ENCODE data around the gene THG1L. TPM values are rescaled to one million over a fixed set of nuclear protein-coding genes. Genes with fewer than 3 reads are reported as not detected.

The THG1L gene
- polyA plus RNA-seq, 1 of the 3 experiments (the other 2 are of a cell fraction), result 37.0 TPM

GRCh38 chr5:157710882-157711281 lies 20.3 kb upstream of the THG1L start:
- peaks cover 33% of the 10 kb centered on the region for H3F3A ChIP-seq (replicated peaks; ENCODE audit: insufficient read depth)
- DNase-seq, result no peak
- POLR2A ChIA-PET, result no interaction called here
- H3K27ac ChIP-seq (ENCODE audit: low read depth in 2 of 2, low read length in 1 of 2), result peak overlapping the region; percentile 47 to 81; a peak in 3 of 4 replicates
- peak overlapping the region; percentile 30; the same call in 1 of the 2 replicates for H3K4me2 ChIP-seq
- H3K4me1 ChIP-seq (ENCODE audit: control insufficient read depth in 1 of 2, insufficient read depth in 2 of 2, low read depth in 1 of 2, low read length in 1 of 2), result peaks cover 0 to 18% of the 10 kb centered on the region in 2 experiments; a peak in 1 of 4 replicates
- peak overlapping the region; percentile 5; the same call in 1 of the 2 replicates for H2AFZ ChIP-seq (ENCODE audit: low read depth)
- peak; percentile 39; the same call in 1 of the 2 replicates for TF ChIP-seq TCF12 (IDR thresholded peaks at IDR 0.05)
- TF ChIP-seq TAF1 (IDR thresholded peaks at IDR 0.05; ENCODE audit: borderline replicate concordance, low read depth, low read length), result no peak
- no peak for TF ChIP-seq RFX5 (IDR thresholded peaks at IDR 0.05; ENCODE audit: low read length)
- peak; percentile 15; the same call in 1 of the 2 replicates for TF ChIP-seq NFIC (IDR thresholded peaks at IDR 0.05; ENCODE audit: borderline replicate concordance)
- TF ChIP-seq PBX3 (IDR thresholded peaks at IDR 0.05), result no peak
- TF ChIP-seq ELF1 (IDR thresholded peaks at IDR 0.05), result no peak
- TF ChIP-seq MXI1 (IDR thresholded peaks at IDR 0.05; ENCODE audit: low read depth, low read length), result no peak
- 0 out of 2 replicates have a peak, but pooled peaks have one; percentile 25 for TF ChIP-seq MEF2A (IDR thresholded peaks at IDR 0.05; ENCODE audit: borderline replicate concordance, low read depth)
- TF ChIP-seq RAD21 (IDR thresholded peaks at IDR 0.05; ENCODE audit: low read length), result no peak
- TF ChIP-seq TEAD4 (IDR thresholded peaks at IDR 0.05; ENCODE audit: borderline replicate concordance, insufficient read depth), result peak; percentile 76
- no peak for TF ChIP-seq RXRA (IDR thresholded peaks at IDR 0.05; ENCODE audit: borderline replicate concordance, low read depth)
- TF ChIP-seq ZBTB33 (IDR thresholded peaks at IDR 0.05; ENCODE audit: borderline replicate concordance, low read depth), result no peak
- TF ChIP-seq FOSL2 (IDR thresholded peaks at IDR 0.05; ENCODE audit: borderline replicate concordance, low read depth), result peak; percentile 51; the same call in 1 of the 2 replicates
- TF ChIP-seq YY1 (IDR thresholded peaks at IDR 0.05; ENCODE audit: low read depth), result no peak
- TF ChIP-seq, protein P1, sequence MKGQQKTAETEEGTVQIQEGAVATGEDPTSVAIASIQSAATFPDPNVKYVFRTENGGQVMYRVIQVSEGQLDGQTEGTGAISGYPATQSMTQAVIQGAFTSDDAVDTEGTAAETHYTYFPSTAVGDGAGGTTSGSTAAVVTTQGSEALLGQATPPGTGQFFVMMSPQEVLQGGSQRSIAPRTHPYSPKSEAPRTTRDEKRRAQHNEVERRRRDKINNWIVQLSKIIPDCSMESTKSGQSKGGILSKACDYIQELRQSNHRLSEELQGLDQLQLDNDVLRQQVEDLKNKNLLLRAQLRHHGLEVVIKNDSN (IDR thresholded peaks at IDR 0.05; ENCODE audit: borderline replicate concordance, low read depth), result no peak
- peak; percentile 40; the same call in 1 of the 2 replicates for TF ChIP-seq JUND (IDR thresholded peaks at IDR 0.05)
- TF ChIP-seq EP300 (IDR thresholded peaks at IDR 0.05; ENCODE audit: borderline replicate concordance in 1 of 2, low read depth in 1 of 2, low read length in 1 of 2), result no peak; a peak in 2 of 4 replicates
- H3K9ac ChIP-seq, result peak overlapping the region; percentile 51; the same call in 1 of the 2 replicates
- no peaks in the 10 kb centered on the region for H3K9me3 ChIP-seq
- H3K4me3 ChIP-seq (ENCODE audit: low read depth in 2 of 2, low read length in 1 of 2), result no peak overlapping the region
- 11% methylated on average over 2 of the region's 2 CpGs for WGBS (ENCODE audit: low lambda C conversion rate)
- H3K79me2 ChIP-seq (ENCODE audit: insufficient read depth), result no peaks in the 10 kb centered on the region
- no peaks in the 10 kb centered on the region for H4K20me1 ChIP-seq (ENCODE audit: insufficient read depth)
- CTCF ChIA-PET, result no interaction called here
- H3K27me3 ChIP-seq (ENCODE audit: insufficient read depth), result no peaks in the 10 kb centered on the region
- H3K36me3 ChIP-seq (replicated peaks in 1 of 2; ENCODE audit: control insufficient read depth in 1 of 2, insufficient read depth in 2 of 2, low read length in 1 of 2), result no peaks in the 10 kb centered on the region
- H3K9me2 ChIP-seq, result no peaks in the 10 kb centered on the region

Measured in SK-N-SH (cell line).